ENCODE data around the gene IL1A.

Gene IL1A

DNA sequence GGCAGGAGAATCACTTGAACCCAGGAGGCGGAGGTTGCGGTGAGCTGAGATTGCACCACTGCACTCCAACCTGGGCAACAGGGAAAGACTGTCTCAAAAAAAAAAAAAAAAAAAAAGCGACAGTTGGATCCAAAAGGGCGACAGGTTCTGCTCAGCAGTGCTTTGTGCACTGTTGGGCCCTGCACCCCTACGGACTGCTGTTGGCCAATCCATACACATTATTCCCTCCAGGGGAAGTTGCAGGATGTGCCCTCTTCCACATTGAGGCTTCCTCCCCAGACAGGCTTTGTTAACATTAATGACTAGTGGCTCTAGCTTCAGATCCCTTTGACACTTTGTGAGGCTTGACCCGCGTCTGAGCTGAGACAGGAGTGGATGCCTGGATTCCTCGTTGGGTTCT is 54.1 kb downstream of the IL1A start:
- DNase-seq (ENCODE audit: low spot score) = no peak
- ChIA-PET POLR2A (ENCODE audit: low non-redundant PET) (no interaction called here), CTCF (interaction anchor here (0.8 kb wide), 1 partner anchor 103 kb away, joined by 3 read pairs; no protein-coding TSS in a partner anchor)
- H3K27ac ChIP-seq = no peak overlapping the region
- no peak for TF ChIP-seq CTCF (conservative IDR thresholded peaks at IDR 0.05; ENCODE audit: low read depth)

GRCh38 chr2:112728378-112729175 is 55.7 kb downstream of the IL1A start:
- H3K27ac ChIP-seq = no peak overlapping the region
- ChIA-PET CTCF (interaction anchor here (0.6 to 2.9 kb wide), 4 partner anchors 20 to 248 kb away, joined by 3 to 25 read pairs (median 4); no protein-coding TSS in a partner anchor), POLR2A (ENCODE audit: low non-redundant PET) (no interaction called here)
- DNase-seq (ENCODE audit: low spot score) = no peak
- no peak for TF ChIP-seq CTCF (conservative IDR thresholded peaks at IDR 0.05; ENCODE audit: low read depth)

DNA sequence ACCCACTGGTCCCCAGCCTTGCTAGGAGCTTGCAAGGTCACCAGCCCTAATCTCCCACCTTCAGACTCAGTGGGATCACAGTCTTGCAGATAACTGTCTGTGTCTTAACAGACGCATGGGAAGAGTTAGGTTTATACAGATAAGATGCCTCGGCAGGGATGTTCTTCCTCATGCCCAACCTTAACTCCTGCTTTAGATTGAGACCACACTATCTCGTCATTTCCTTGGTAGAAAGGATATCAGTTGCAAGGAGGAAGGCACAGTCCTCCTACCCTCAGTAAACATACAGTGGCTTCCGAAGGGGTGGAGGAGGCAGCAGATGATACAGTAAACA is 56.3 kb downstream of the IL1A start:
- ChIA-PET CTCF (interaction anchor here (0.6 to 5.0 kb wide), 7 partner anchors 8 to 180 kb away, joined by 4 to 54 read pairs (median 7); no protein-coding TSS in a partner anchor), POLR2A (ENCODE audit: low non-redundant PET) (no interaction called here)
- no peak for DNase-seq (ENCODE audit: low spot score)
- no peak for TF ChIP-seq CTCF (conservative IDR thresholded peaks at IDR 0.05; ENCODE audit: low read depth)
- no peak overlapping the region for H3K27ac ChIP-seq

DNA sequence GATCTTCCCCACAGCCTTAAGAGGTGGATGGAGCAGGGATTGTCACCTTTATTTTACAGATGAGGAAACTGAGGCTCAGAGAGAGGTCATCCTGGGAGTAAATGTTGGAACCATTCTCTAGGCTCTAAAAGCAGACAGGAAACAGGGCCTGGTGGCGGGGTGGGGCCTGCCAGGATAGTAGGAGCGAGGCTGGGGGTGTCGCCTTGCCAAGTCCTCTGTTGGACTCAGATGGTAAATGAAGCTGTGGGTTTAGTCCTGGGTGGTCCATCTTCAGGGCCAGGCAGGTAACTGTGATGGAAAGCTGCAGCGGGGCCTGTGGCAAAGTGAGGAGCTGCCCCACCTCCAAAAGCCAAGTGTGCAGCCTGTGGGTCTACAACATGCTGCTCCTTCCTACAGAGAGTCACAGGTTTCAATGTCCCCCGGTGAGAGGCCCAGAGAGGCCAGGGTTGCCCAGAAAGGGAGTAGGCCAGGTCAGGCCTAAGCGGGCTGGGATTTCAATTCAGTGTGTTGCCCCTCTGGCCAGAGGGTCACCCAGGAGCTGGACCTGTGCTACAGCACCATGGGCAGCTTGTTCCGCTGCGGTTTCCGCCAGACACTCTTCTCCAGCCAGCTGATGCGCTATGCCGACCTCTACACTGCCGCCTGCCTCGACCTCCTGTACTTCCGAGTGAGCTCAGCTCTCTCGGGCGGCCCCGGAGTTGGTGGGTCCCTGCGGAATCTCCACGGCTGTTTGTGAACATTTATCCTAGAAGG is 56.8 kb downstream of the IL1A start:
- DNase-seq (ENCODE audit: low spot score) = no peak
- CTCF ChIA-PET = interaction anchor here (0.6 to 5.0 kb wide), 23 partner anchors 9 to 179 kb away, joined by 3 to 54 read pairs (median 5); no protein-coding TSS in a partner anchor
- TF ChIP-seq CTCF (conservative IDR thresholded peaks at IDR 0.05; ENCODE audit: low read depth) = no peak
- H3K27ac ChIP-seq = no peak overlapping the region; the same call in 1 of the 2 replicates
- POLR2A ChIA-PET (ENCODE audit: low non-redundant PET) = interaction anchor here (1.7 kb wide), 1 partner anchor 100 kb away, joined by 4 read pairs; no protein-coding TSS in a partner anchor

- POLR2A ChIA-PET (ENCODE audit: low non-redundant PET) = interaction anchor here (0.5 to 1.7 kb wide), 3 partner anchors 51 to 99 kb away, joined by 4 to 14 read pairs (median 4); no protein-coding TSS in a partner anchor
- CTCF ChIA-PET = interaction anchor here (0.6 to 5.0 kb wide), 30 partner anchors 10 to 223 kb away, joined by 3 to 54 read pairs (median 4); no protein-coding TSS in a partner anchor
- TF ChIP-seq CTCF (conservative IDR thresholded peaks at IDR 0.05; ENCODE audit: low read depth) = peak; percentile 95
- peak; percentile 95 for DNase-seq (ENCODE audit: low spot score)
- H3K27ac ChIP-seq = peak overlapping the region; percentile 52
Measured at GRCh38 chr2:112726487-112727190, 57.7 kb downstream of the IL1A start.
